GM13976 (cell line): ENCODE measurements around the gene MED31.

Experiments
- DNase-seq: peaks from one replicate; pipeline ENCODE4 v3.0.0; 2012; ENCODE audit warnings: low spot score
- CTCF ChIP-seq: IDR thresholded peaks from 2 replicates; pipeline ENCODE4 v1.5.1; 2012; ENCODE audit warnings: borderline replicate concordance, mild to moderate bottlenecking; ENCODE audit not compliant: insufficient read depth; ENCODE audit errors: extremely low read depth, missing control alignments, control extremely low read depth
- in situ Hi-C: fragments of 300-500 bp; cut with MboI; formaldehyde crosslinking; loops from one replicate; pipeline ENCODE4 v1.12.0; 2022; ENCODE audit warnings: low sequenced_read_pairs, mixed read lengths, inconsistent platforms; ENCODE audit not compliant: unreplicated experiment

The MED31 gene

GRCh38 chr17:6610011-6610410 is 41.4 kb downstream of the MED31 start:
- no peak for DNase-seq
- TF ChIP-seq CTCF: no peak
- in situ Hi-C loops: no loop called here

DNA sequence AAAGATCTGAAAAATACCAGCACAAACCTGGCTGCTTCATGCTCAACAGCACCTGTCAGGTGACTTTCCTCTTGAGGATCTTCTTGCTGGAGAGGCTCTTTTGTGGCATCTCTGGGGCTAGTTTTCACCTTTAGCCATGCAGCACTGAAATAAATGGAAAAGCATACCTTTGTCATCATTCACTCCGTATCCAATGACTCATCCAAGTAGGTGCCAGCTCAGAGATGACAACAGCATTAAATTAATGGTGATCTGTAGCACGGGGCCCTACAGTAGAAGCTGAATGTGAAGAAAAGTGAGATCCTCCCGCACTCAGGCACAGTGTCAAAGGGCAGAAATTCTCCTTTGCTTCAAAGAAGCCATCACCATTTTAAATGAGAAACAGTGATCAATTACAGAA is 43.1 kb downstream of the MED31 start:
- DNase-seq: no peak
- in situ Hi-C loops: no loop called here
- TF ChIP-seq CTCF: no peak

DNA sequence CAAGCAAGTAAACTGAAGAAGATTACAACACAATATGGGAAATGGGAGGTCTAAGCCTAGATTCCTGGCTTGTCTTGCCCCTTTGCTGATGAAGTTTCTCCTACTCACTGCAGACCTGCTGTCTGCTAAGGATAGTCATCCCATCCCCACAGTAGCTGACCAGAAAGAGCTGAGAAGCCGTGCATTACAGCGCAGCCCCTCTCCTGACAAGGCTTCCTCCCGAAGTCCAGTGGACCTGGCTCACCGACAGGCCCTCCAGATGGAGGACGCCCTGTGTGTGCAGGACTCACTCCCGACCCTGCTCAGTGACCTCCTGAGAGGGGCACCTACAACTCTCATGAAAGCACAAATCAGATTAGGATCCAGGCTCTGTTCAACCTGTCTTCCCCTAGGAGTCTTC is 46.3 kb downstream of the MED31 start:
- TF ChIP-seq CTCF: no peak
- in situ Hi-C loops: no loop called here
- DNase-seq: no peak

GRCh38 chr17:6603744-6604325 is 47.6 kb downstream of the MED31 start:
- no peak for TF ChIP-seq CTCF
- in situ Hi-C loops: no loop called here
- DNase-seq: no peak

GRCh38 chr17:6602141-6602540 is 49.3 kb downstream of the MED31 start:
- no peak for TF ChIP-seq CTCF
- DNase-seq: no peak
- in situ Hi-C loops: no loop called here

GRCh38 chr17:6599364-6599763 is 52.0 kb downstream of the MED31 start:
- in situ Hi-C loops: no loop called here
- TF ChIP-seq CTCF: no peak
- DNase-seq: no peak

GRCh38 chr17:6597727-6598126 is 53.7 kb downstream of the MED31 start:
- in situ Hi-C loops: no loop called here
- DNase-seq: no peak
- no peak for TF ChIP-seq CTCF
